NCI-H69 (cell line): ENCODE data around the gene CRYBB2.
A peak's percentile ranks its signal among the peaks of the same experiment; 100 is the strongest.
"Not testable (repeated sequence)": the region's sequence is repeated elsewhere in the genome, so short reads cannot be mapped to it uniquely, and the experiment has no call there.

ENCODE experiments used
- DNase-seq: peaks from one replicate; lab custom pipeline; 2025; lab: John Stamatoyannopoulos, UW

The CRYBB2 gene

GRCh38 chr22:25219211-25219689 is at the start of gene CRYBB2:
Gene CRYBB2, plus strand, starts transcription at chr22:25219639. Its CDS starts 1,791 bp downstream, at chr22:25221430.
- no peak for DNase-seq

- DNase-seq: no peak
These were observed 48.9 kb upstream of the CRYBB2 start for GRCh38 chr22:25170426-25170980.

- peak; percentile 60 for DNase-seq
These were observed 47.3 kb upstream of the CRYBB2 start for GRCh38 chr22:25172153-25172552.

GRCh38 chr22:25174156-25174887 is 45.1 kb upstream of the CRYBB2 start:
- no peak for DNase-seq

- DNase-seq: no peak
These were observed 44.5 kb upstream of the CRYBB2 start for GRCh38 chr22:25174888-25175411.

GRCh38 chr22:25176175-25176574 is 43.3 kb upstream of the CRYBB2 start:
- no peak for DNase-seq

GRCh38 chr22:25176799-25177198 is 42.6 kb upstream of the CRYBB2 start:
- DNase-seq: no peak

GRCh38 chr22:25177226-25177625 is 42.2 kb upstream of the CRYBB2 start:
- DNase-seq: no peak

- DNase-seq: no peak
These were observed 41.5 kb upstream of the CRYBB2 start for GRCh38 chr22:25177895-25178294.

- not testable (repeated sequence) for DNase-seq
These were observed 41.1 kb upstream of the CRYBB2 start for GRCh38 chr22:25178348-25178747.

GRCh38 chr22:25178869-25179631 is 40.4 kb upstream of the CRYBB2 start:
- DNase-seq: not testable (repeated sequence)

GRCh38 chr22:25182131-25183110 is 37.0 kb upstream of the CRYBB2 start:
- no peak for DNase-seq

GRCh38 chr22:25183949-25184619 is 35.4 kb upstream of the CRYBB2 start:
- no peak for DNase-seq

- DNase-seq: no peak
These were observed 33.3 kb upstream of the CRYBB2 start for GRCh38 chr22:25186140-25186539.

GRCh38 chr22:25187469-25187868 is 32.0 kb upstream of the CRYBB2 start:
- DNase-seq: no peak

- DNase-seq: no peak
These were observed 27.0 kb upstream of the CRYBB2 start for GRCh38 chr22:25192406-25192805.

- DNase-seq: no peak
These were observed 26.3 kb upstream of the CRYBB2 start for GRCh38 chr22:25193130-25193529.

- no peak for DNase-seq
These were observed 25.9 kb upstream of the CRYBB2 start for GRCh38 chr22:25193548-25193947.

- no peak for DNase-seq
These were observed 23.1 kb upstream of the CRYBB2 start for GRCh38 chr22:25196326-25196725.

GRCh38 chr22:25197340-25197739 is 22.1 kb upstream of the CRYBB2 start:
- DNase-seq: no peak
